Natural killer cell (primary cell): ENCODE data around the gene CEP83. TPM values are rescaled to one million over a fixed set of nuclear protein-coding genes. Genes with fewer than 3 reads are reported as not detected.
A peak's percentile ranks its signal among the peaks of the same experiment; 100 is the strongest.

Experiments used
- ATAC-seq, 3 donors: fragments of 150-1000 bp in 2 of 3; fragments of 200-7000 bp in 1 of 3; cut with Tn5 transposase; 1 replicate in 1 of 3; 2 replicates in 2 of 3; pipeline ENCODE4 v1.10.0; 2021; ENCODE audit warnings: mild to moderate bottlenecking in 2 of 3, moderate library complexity in 2 of 3
- DNase-seq, 2 donors: peaks; one replicate each; pipeline versions ENCODE4 v3.0.0 to v3.0.0-alpha.2; 2013 to 2021; ENCODE audit warnings: mixed read lengths in 1 of 2
- H3K27ac ChIP-seq: one replicate; pipeline ENCODE4 v1.5.1; 2013; ENCODE audit warnings: mild to moderate bottlenecking, low read length
- H3K27me3 ChIP-seq: one replicate; pipeline ENCODE4 v1.6.1; 2013; ENCODE audit warnings: low read length; ENCODE audit not compliant: control insufficient read depth, insufficient read depth
- H3K36me3 ChIP-seq: one replicate; pipeline ENCODE4 v1.6.1; 2013; ENCODE audit warnings: low read length; ENCODE audit not compliant: control insufficient read depth, insufficient read depth
- H3K4me1 ChIP-seq: one replicate; pipeline ENCODE4 v1.6.1; 2013; ENCODE audit warnings: low read length; ENCODE audit not compliant: control insufficient read depth, insufficient read depth
- H3K4me3 ChIP-seq: one replicate; pipeline ENCODE4 v1.5.1; 2013; ENCODE audit warnings: low read length
- H3K9me3 ChIP-seq: one replicate; pipeline ENCODE4 v1.6.1; 2013; ENCODE audit warnings: low read length; ENCODE audit not compliant: control insufficient read depth, insufficient read depth
- H3K27ac Mint-ChIP-seq, 2 donors: one replicate each; pipeline ENCODE4 v1.8.0; 2022; ENCODE audit warnings: mild to moderate bottlenecking in 2 of 2, mixed read lengths in 2 of 2, moderate library complexity in 1 of 2
- H3K27me3 Mint-ChIP-seq, 2 donors: one replicate each; pipeline ENCODE4 v1.8.0; 2022; ENCODE audit warnings: low read depth in 2 of 2, mixed read lengths in 2 of 2
- H3K36me3 Mint-ChIP-seq: one replicate; pipeline ENCODE4 v1.8.0; 2022; ENCODE audit warnings: mixed read lengths
- H3K4me1 Mint-ChIP-seq, 2 donors: one replicate each; pipeline ENCODE4 v1.8.0; 2022; ENCODE audit warnings: mixed read lengths in 2 of 2
- H3K4me3 Mint-ChIP-seq: one replicate; pipeline ENCODE4 v1.8.0; 2022; ENCODE audit warnings: mild to moderate bottlenecking, moderate library complexity, mixed read lengths
- H3K9me3 Mint-ChIP-seq, 2 donors: one replicate each; pipeline ENCODE4 v1.8.0; 2022; ENCODE audit warnings: mixed read lengths in 2 of 2
- WGBS: methylation state at CpG from one replicate; pipeline ENCODE4 v1.1.7; 2013; ENCODE audit warnings: missing lambda C conversion rate; ENCODE audit not compliant: insufficient coverage; 5-methylcytosine and 5-hydroxymethylcytosine counted together
- intact Hi-C: fragments of 100-400 bp; cut with micrococcal nuclease; formaldehyde crosslinking; loops from one replicate; pipeline ENCODE4 v1.14.2; 2022
- total RNA-seq, 4 donors: library from RNA; stranded (reverse); fragments of 120-200 nt in 1 of 4; gene quantifications; one replicate each; pipeline versions ENCODE4 v1.2.3 to v1.2.4, GENCODE V29; 2013 to 2022
- TF ChIP-seq, protein P1 (sequence below): fragments of 200-600 bp; IDR thresholded peaks from one replicate; pipeline ENCODE4 v1.8.0; 2022; ENCODE audit warnings: antibody characterized with exemption

CEP83 gene
- total RNA-seq, 3 donors from 2014 or later (not counting 1 experiment from before 2014, with no cell fraction given) = 13.3 to 19.3 (median 15.2) TPM

DNA sequence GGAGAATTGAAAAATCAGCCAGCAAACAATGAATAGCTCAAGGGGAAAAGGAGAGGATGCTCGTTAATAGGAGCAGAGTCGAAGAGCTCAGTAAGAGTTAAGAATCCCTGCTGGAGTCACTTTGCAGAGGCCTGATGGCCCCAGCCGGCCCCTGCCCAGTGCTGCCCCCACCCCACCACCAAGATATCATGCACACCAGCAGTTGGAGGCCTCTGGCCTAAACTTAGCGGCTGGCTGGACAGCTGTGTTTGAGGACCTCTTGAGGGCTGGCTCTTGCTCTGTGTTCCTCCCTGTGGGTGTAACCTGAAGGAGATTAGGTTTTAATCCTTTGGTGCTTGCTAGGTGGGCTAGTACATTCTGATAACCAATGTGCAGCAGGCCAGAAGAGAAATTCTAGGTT, 169.3 kb downstream of the CEP83 start:
- Histone ChIP-seq H3K27ac (no peak overlapping the region), H3K36me3 (peaks cover 31% of the 10 kb centered on the region), H3K4me1 (no peaks in the 10 kb centered on the region), H3K9me3 (no peaks in the 10 kb centered on the region), H3K27me3 (no peaks in the 10 kb centered on the region), H3K4me3 (no peak overlapping the region)
- TF ChIP-seq, protein P1, sequence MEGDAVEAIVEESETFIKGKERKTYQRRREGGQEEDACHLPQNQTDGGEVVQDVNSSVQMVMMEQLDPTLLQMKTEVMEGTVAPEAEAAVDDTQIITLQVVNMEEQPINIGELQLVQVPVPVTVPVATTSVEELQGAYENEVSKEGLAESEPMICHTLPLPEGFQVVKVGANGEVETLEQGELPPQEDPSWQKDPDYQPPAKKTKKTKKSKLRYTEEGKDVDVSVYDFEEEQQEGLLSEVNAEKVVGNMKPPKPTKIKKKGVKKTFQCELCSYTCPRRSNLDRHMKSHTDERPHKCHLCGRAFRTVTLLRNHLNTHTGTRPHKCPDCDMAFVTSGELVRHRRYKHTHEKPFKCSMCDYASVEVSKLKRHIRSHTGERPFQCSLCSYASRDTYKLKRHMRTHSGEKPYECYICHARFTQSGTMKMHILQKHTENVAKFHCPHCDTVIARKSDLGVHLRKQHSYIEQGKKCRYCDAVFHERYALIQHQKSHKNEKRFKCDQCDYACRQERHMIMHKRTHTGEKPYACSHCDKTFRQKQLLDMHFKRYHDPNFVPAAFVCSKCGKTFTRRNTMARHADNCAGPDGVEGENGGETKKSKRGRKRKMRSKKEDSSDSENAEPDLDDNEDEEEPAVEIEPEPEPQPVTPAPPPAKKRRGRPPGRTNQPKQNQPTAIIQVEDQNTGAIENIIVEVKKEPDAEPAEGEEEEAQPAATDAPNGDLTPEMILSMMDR = no peak
- ATAC-seq (no peak), DNase-seq (no peak)
- Mint-ChIP-seq H3K27ac (no peak overlapping the region), H3K4me3 (no peak overlapping the region), H3K27me3 (no peaks in the 10 kb centered on the region), H3K36me3 (peaks cover 6% of the 10 kb centered on the region), H3K9me3 (no peaks in the 10 kb centered on the region), H3K4me1 (peaks cover 7 to 17% of the 10 kb centered on the region in 2 donors)
- WGBS = 95% methylated on average over 4 of the region's 4 CpGs
- intact Hi-C loops = no loop called here

DNA sequence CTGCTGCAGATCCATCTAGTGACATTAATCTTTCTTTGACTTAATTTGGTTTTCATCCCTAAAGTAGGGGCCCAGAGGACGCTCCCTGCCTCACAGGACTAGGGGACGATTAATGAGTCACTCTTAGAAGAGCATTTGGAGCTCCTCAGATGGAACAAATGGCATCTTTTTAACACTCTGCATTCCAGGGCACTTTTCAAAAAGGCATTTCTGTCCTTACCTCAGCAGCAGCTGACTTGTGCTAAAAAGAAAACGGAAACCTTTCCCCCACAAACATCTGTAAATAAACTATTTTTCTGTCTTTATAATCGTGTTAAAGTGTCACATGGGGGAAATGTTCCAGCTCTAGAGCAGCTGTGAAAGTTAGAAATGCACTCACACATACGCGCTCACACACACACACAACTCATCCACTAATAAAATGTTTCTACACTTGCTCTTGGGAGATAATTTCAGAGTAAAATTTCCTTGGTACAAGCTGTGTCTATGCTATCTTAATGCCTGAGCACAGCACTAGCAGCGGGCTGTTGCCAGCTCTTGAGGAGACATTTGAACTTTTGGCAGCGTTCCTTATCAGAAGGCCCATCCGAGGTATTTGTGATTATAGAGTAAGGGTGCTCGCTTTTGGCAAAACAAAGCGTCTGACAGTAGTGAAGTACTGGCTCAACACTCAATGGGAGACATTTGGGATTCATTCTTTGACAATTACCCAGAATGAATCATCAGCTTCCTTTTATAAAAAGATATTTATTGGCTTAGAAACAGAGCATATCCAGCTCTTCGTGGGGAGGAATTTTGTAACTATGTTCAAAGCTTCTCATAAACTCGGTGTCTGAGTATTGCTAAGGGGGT, 170.0 kb downstream of the CEP83 start:
- Mint-ChIP-seq H3K27ac (no peak overlapping the region), H3K4me3 (no peak overlapping the region), H3K9me3 (no peaks in the 10 kb centered on the region), H3K36me3 (peaks cover 4% of the 10 kb centered on the region), H3K27me3 (no peaks in the 10 kb centered on the region), H3K4me1 (peaks cover 6 to 22% of the 10 kb centered on the region in 2 donors)
- Histone ChIP-seq H3K27me3 (no peaks in the 10 kb centered on the region), H3K4me3 (no peak overlapping the region), H3K36me3 (peaks cover 28% of the 10 kb centered on the region), H3K27ac (no peak overlapping the region), H3K4me1 (no peaks in the 10 kb centered on the region), H3K9me3 (no peaks in the 10 kb centered on the region)
- ATAC-seq (no peak), DNase-seq (no peak)
- 93% methylated on average over 10 of the region's 13 CpGs for WGBS
- TF ChIP-seq, protein P1 = no peak
- intact Hi-C loops = no loop called here

DNA sequence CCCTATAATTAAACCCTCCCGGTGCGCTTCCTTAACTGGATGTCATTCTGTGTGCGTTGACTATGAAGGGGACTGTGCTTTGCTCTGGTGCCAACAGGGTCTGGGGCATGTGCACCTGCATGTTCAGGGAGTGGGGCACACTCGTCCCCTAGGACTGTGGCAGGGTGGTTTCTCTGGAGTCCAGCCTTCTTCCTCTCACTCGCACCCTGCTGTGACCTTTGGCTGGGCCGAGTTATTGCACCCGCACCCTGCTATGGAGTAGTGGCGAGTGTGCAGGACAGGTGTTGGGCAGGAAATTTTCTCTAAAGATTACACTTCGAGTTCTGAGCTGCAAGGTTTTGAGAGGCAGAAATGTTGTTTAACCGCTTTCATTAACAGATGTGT, 172.4 kb downstream of the CEP83 start:
- H3K4me1 Mint-ChIP-seq = peaks cover 15 to 34% of the 10 kb centered on the region in 2 donors
- WGBS = 81% methylated on average over 10 of the region's 10 CpGs
- no peak overlapping the region for H3K4me3 ChIP-seq
- ATAC-seq (no peak), DNase-seq (no peak)
- no peaks in the 10 kb centered on the region for H3K36me3 Mint-ChIP-seq
- TF ChIP-seq, protein P1 = no peak
- H3K27me3 Mint-ChIP-seq = no peaks in the 10 kb centered on the region
- no peaks in the 10 kb centered on the region for H3K27me3 ChIP-seq
- H3K27ac ChIP-seq = no peak overlapping the region
- H3K9me3 Mint-ChIP-seq = no peaks in the 10 kb centered on the region
- peaks cover 18% of the 10 kb centered on the region for H3K4me1 ChIP-seq
- H3K9me3 ChIP-seq = no peaks in the 10 kb centered on the region
- H3K27ac Mint-ChIP-seq = peak overlapping the region in 1 of 2 donors; percentile 64
- H3K4me3 Mint-ChIP-seq = no peak overlapping the region
- intact Hi-C loops = no loop called here
- H3K36me3 ChIP-seq = peaks cover 28% of the 10 kb centered on the region
